Measurements from ENCODE around the gene IGF1R. TPM values are rescaled to one million over a fixed set of nuclear protein-coding genes. Genes with fewer than 3 reads are reported as not detected.

The IGF1R gene
- total and polyA plus RNA-seq, 2 donors (not counting 3 experiments of a cell fraction or from before 2014, with no cell fraction given) = 16.1 to 59.1 TPM

DNA sequence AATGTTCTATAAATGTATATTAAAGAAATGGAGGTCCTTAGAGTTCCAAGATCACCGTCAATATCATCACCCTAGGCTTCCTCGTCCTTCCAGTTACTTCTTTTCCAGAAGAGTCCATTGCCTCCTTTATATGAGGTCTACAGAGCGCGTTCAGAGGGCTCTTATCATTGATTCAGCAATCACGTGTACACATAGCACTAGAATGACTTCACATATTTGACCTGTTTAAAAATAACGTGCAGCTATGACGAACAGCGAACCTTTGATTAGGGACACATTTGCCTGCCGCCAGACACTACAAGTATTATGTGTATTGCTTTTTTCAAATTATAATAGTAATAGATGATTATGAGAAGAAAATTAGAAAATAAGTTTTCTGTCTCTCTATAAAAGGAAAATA is 26.0 kb downstream of the IGF1R start:
- ChIA-PET POLR2A (no interaction called here), CTCF (no interaction called here)
- DNase-seq (ENCODE audit: low read depth, low spot score) (peak; percentile 36), FAIRE-seq (no peak)
- H3K9me3 ChIP-seq (replicated peaks; ENCODE audit: control insufficient read depth, insufficient read depth, low read length) = no peaks in the 10 kb centered on the region
- H3K9me1 ChIP-seq (replicated peaks; ENCODE audit: control insufficient read depth, extremely low read depth, insufficient read depth, low read length) = no peaks in the 10 kb centered on the region
- H3K4me2 ChIP-seq (ENCODE audit: insufficient read depth, low read length) = no peak overlapping the region
- H3K27me3 ChIP-seq (ENCODE audit: control insufficient read depth in 2 of 2, insufficient read depth in 2 of 2, low read length in 2 of 2) = no peaks in the 10 kb centered on the region
- dilution Hi-C loops (cut with MboI; ENCODE audit: extremely low pct_ligation_motif_present, low sequenced_read_pairs) = loop anchor here (25.0 kb wide), 1 partner anchor 213 kb away; no protein-coding TSS in a partner anchor
- H3K79me2 ChIP-seq (ENCODE audit: control insufficient read depth, insufficient read depth, low read length) = peaks cover 53% of the 10 kb centered on the region
- H3K9ac ChIP-seq (replicated peaks; ENCODE audit: extremely low read depth, insufficient read depth, low read length) = no peak overlapping the region
- BruUV-seq (replicated peaks) = no TSS peak
- H3K4me3 ChIP-seq (replicated peaks in 1 of 3; ENCODE audit: insufficient read depth in 1 of 3, low read depth in 1 of 3, low read length in 3 of 3) = no peak overlapping the region
- no peak overlapping the region for H2AFZ ChIP-seq (ENCODE audit: low read depth, low read length)
- H3K36me3 ChIP-seq (ENCODE audit: control insufficient read depth in 2 of 2, extremely low read depth in 1 of 2, insufficient read depth in 2 of 2, low read length in 2 of 2) = no peaks in the 10 kb centered on the region
- no peak overlapping the region for H3K27ac ChIP-seq (ENCODE audit: insufficient read depth, low read depth, low read length)
- intact Hi-C loops (cut with micrococcal nuclease) = loop anchor here (5.0 to 10.0 kb wide), 2 partner anchors 103 to 1170 kb away; no protein-coding TSS in a partner anchor
- peaks cover 39% of the 10 kb centered on the region for H3K4me1 ChIP-seq (ENCODE audit: control insufficient read depth, extremely low read depth, insufficient read depth, low read length)
- no peaks in the 10 kb centered on the region for H4K20me1 ChIP-seq (replicated peaks; ENCODE audit: control insufficient read depth, extremely low read depth, insufficient read depth, low read length)
- TF ChIP-seq JUN (IDR thresholded peaks at IDR 0.05; ENCODE audit: borderline replicate concordance, insufficient read depth, insufficient read length, low read depth) (peak; percentile 25), POLR2A (IDR thresholded peaks at IDR 0.05; ENCODE audit: low read depth, low read length) (no peak), FOS (IDR thresholded peaks at IDR 0.05; ENCODE audit: borderline replicate concordance, insufficient read depth, low read length) (no peak), GATA2 (IDR thresholded peaks at IDR 0.05; ENCODE audit: insufficient read depth, insufficient read length, low read depth, low read length) (no peak)

- CTCF ChIA-PET = interaction anchor here (0.8 to 1.5 kb wide), 2 partner anchors 28 to 174 kb away, joined by 3 to 4 read pairs; no protein-coding TSS in a partner anchor
- no peak for DNase-seq (ENCODE audit: low read depth, low spot score)
- intact Hi-C loops (cut with micrococcal nuclease) = loop anchor here (10.0 kb wide), 1 partner anchor 1172 kb away; no protein-coding TSS in a partner anchor
Measured at GRCh38 chr15:98676586-98677270, 28.4 kb downstream of the IGF1R start.

More at GRCh38 chr15:98676586-98677270, 28.4 kb downstream of the IGF1R start:
- no peaks in the 10 kb centered on the region for H3K9me1 ChIP-seq (replicated peaks; ENCODE audit: control insufficient read depth, extremely low read depth, insufficient read depth, low read length)
- BruUV-seq (replicated peaks) = no TSS peak
- POLR2A ChIA-PET = no interaction called here
- TF ChIP-seq FOS (IDR thresholded peaks at IDR 0.05; ENCODE audit: borderline replicate concordance, insufficient read depth, low read length) (no peak), POLR2A (IDR thresholded peaks at IDR 0.05; ENCODE audit: low read depth, low read length) (no peak), MYC (IDR thresholded peaks at IDR 0.05; ENCODE audit: low read depth, low read length) (no peak), POLR2AphosphoS5 (IDR thresholded peaks at IDR 0.05; ENCODE audit: insufficient read depth, low read depth, low read length) (no peak), CTCF (IDR thresholded peaks at IDR 0.05; ENCODE audit: extremely low read depth in 1 of 2, insufficient read depth in 1 of 2, low read depth in 1 of 2, low read length in 2 of 2) (no peak), GATA2 (IDR thresholded peaks at IDR 0.05; ENCODE audit: insufficient read depth, insufficient read length, low read depth, low read length) (no peak), EZH2 (IDR thresholded peaks at IDR 0.05; ENCODE audit: borderline replicate concordance, low read depth, low read length, severe bottlenecking) (no peak), JUN (IDR thresholded peaks at IDR 0.05; ENCODE audit: borderline replicate concordance, insufficient read depth, insufficient read length, low read depth) (no peak)
- TF ChIP-seq, protein P1, sequence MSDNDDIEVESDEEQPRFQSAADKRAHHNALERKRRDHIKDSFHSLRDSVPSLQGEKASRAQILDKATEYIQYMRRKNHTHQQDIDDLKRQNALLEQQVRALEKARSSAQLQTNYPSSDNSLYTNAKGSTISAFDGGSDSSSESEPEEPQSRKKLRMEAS (IDR thresholded peaks at IDR 0.05; ENCODE audit: insufficient read depth, insufficient read length) = no peak
- H3K4me1 ChIP-seq (ENCODE audit: control insufficient read depth, extremely low read depth, insufficient read depth, low read length) = peaks cover 17% of the 10 kb centered on the region
- H4K20me1 ChIP-seq (replicated peaks; ENCODE audit: control insufficient read depth, extremely low read depth, insufficient read depth, low read length) = no peaks in the 10 kb centered on the region
- H3K4me3 ChIP-seq (replicated peaks in 1 of 3; ENCODE audit: insufficient read depth in 1 of 3, low read depth in 1 of 3, low read length in 3 of 3) = no peak overlapping the region
- H3K79me2 ChIP-seq (ENCODE audit: control insufficient read depth, insufficient read depth, low read length) = peaks cover 53% of the 10 kb centered on the region
- no peak overlapping the region for H3K9ac ChIP-seq (replicated peaks; ENCODE audit: extremely low read depth, insufficient read depth, low read length)
- no peak overlapping the region for H2AFZ ChIP-seq (ENCODE audit: low read depth, low read length)
- H3K27ac ChIP-seq (ENCODE audit: insufficient read depth, low read depth, low read length) = no peak overlapping the region
- H3K27me3 ChIP-seq (ENCODE audit: control insufficient read depth in 2 of 2, insufficient read depth in 2 of 2, low read length in 2 of 2) = no peaks in the 10 kb centered on the region
- no peak overlapping the region for H3K4me2 ChIP-seq (ENCODE audit: insufficient read depth, low read length)
- dilution Hi-C loops (cut with MboI; ENCODE audit: extremely low pct_ligation_motif_present, low sequenced_read_pairs) = no loop called here
- no peak for FAIRE-seq
- no peaks in the 10 kb centered on the region for H3K36me3 ChIP-seq (ENCODE audit: control insufficient read depth in 2 of 2, extremely low read depth in 1 of 2, insufficient read depth in 2 of 2, low read length in 2 of 2)
- H3K9me3 ChIP-seq (replicated peaks; ENCODE audit: control insufficient read depth, insufficient read depth, low read length) = no peaks in the 10 kb centered on the region
